ENCODE results near the gene RAD51B.

DNA sequence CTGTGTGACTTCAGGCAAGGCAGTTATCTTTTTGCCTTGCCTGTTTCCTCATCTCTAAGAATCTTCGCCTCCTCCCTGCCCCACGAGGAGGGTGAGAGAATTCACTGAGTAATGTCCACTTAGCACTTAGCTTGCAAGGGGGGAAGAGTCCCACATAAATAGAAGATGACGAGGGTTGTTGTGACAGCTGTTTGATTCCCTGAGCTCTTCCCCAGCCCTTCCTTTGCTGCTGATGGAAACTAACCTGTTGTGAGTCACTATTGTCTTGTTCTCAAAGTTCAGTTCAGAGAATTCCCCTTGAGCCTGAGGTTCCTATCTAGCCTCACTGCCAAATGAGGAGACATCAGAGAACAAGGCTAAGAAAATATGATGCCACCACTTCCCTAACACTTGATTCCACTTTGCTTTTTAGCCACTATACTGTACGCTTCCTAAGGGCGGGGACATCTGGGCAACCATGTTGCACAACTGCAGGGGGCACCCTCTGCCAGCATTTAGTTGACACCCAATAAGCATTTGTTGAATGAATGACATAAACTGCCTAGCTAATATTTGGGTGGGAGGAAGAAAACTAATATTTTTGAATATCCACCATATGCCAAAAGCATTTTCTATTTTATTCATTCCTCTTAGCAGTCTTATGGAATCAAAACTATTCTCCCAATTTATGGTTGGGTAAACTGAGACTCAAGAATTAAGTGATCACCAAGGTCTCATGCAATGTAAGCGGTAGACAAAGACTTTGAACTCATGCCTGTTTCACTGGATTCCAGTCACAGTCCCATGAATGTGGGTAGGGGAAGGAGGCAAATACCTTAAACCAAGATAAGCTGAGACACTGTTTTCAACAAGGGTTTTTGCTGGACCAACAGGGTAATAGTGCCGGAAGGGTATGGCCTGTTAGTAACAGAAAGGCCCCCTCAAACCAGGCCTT lies 895.7 kb downstream of the RAD51B start:
- TF ChIP-seq, protein P1, sequence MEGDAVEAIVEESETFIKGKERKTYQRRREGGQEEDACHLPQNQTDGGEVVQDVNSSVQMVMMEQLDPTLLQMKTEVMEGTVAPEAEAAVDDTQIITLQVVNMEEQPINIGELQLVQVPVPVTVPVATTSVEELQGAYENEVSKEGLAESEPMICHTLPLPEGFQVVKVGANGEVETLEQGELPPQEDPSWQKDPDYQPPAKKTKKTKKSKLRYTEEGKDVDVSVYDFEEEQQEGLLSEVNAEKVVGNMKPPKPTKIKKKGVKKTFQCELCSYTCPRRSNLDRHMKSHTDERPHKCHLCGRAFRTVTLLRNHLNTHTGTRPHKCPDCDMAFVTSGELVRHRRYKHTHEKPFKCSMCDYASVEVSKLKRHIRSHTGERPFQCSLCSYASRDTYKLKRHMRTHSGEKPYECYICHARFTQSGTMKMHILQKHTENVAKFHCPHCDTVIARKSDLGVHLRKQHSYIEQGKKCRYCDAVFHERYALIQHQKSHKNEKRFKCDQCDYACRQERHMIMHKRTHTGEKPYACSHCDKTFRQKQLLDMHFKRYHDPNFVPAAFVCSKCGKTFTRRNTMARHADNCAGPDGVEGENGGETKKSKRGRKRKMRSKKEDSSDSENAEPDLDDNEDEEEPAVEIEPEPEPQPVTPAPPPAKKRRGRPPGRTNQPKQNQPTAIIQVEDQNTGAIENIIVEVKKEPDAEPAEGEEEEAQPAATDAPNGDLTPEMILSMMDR (IDR thresholded peaks at IDR 0.05) = no peak
- no peak for TF ChIP-seq POLR2A (IDR thresholded peaks at IDR 0.05)
- TF ChIP-seq EP300 (IDR thresholded peaks at IDR 0.05) = no peak

Data from ovary (tissue), 3 donors.